ENCODE data around the gene SMAD3.
A peak's percentile ranks its signal among the peaks of the same experiment; 100 is the strongest.

Gene SMAD3

GRCh38 chr15:67033012-67033411 lies 32.4 kb upstream of the SMAD3 start:
- Histone ChIP-seq H3K9me3 (ENCODE audit: control insufficient read depth, insufficient read depth, low read depth, low read length) (no peaks in the 10 kb centered on the region), H3K27ac (ENCODE audit: extremely low read depth, low read depth, low read length) (no peak overlapping the region), H3K4me1 (ENCODE audit: control insufficient read depth, insufficient read depth, low read length) (peaks cover 9% of the 10 kb centered on the region), H3K4me3 (ENCODE audit: low read depth, low read length) (no peak overlapping the region), H3K36me3 (ENCODE audit: control insufficient read depth in 2 of 2, insufficient read depth in 1 of 2, low read length in 2 of 2) (no peaks in the 10 kb centered on the region)
- ChIA-PET POLR2A (no interaction called here), CTCF (no interaction called here)
- TF ChIP-seq ZNF169 (tag by site-specific recombination; IDR thresholded peaks at IDR 0.05) (no peak), ZBTB21 (tag by site-specific recombination; IDR thresholded peaks at IDR 0.05) (no peak), ZNF449 (tag by site-specific recombination; IDR thresholded peaks at IDR 0.05) (peak; percentile 92)

- Histone ChIP-seq H3K36me3 (ENCODE audit: control insufficient read depth in 2 of 2, insufficient read depth in 1 of 2, low read length in 2 of 2) (no peaks in the 10 kb centered on the region), H3K4me3 (ENCODE audit: low read depth, low read length) (no peak overlapping the region), H3K9me3 (ENCODE audit: control insufficient read depth, insufficient read depth, low read depth, low read length) (no peaks in the 10 kb centered on the region), H3K27ac (ENCODE audit: extremely low read depth, low read depth, low read length) (no peak overlapping the region), H3K4me1 (ENCODE audit: control insufficient read depth, insufficient read depth, low read length) (peaks cover 9% of the 10 kb centered on the region)
- POLR2A ChIA-PET: no interaction called here
- CTCF ChIA-PET: no interaction called here
- no peak for TF ChIP-seq ZBTB44 (tag by site-specific recombination; IDR thresholded peaks at IDR 0.05)
- TF ChIP-seq PRDM4 (tag by site-specific recombination; IDR thresholded peaks at IDR 0.05): no peak
- no peak for TF ChIP-seq ZNF513 (tag by site-specific recombination; IDR thresholded peaks at IDR 0.05)
- TF ChIP-seq ZNF202 (tag by site-specific recombination; IDR thresholded peaks at IDR 0.05; ENCODE audit: borderline replicate concordance): no peak
- no peak for TF ChIP-seq KLF10 (tag by site-specific recombination; IDR thresholded peaks at IDR 0.05)
- TF ChIP-seq ZBTB7A (tag by site-specific recombination; IDR thresholded peaks at IDR 0.05; ENCODE audit: low read depth): no peak
- TF ChIP-seq ZNF664 (tag by site-specific recombination; IDR thresholded peaks at IDR 0.05): no peak
- TF ChIP-seq FEZF1 (tag by site-specific recombination; IDR thresholded peaks at IDR 0.05): no peak
- TF ChIP-seq SP2 (tag by site-specific recombination; IDR thresholded peaks at IDR 0.05): no peak
- no peak for TF ChIP-seq ZBTB1 (tag by site-specific recombination; IDR thresholded peaks at IDR 0.05)
Measured at GRCh38 chr15:67033571-67034044, 31.8 kb upstream of the SMAD3 start.

- Histone ChIP-seq H3K4me1 (ENCODE audit: control insufficient read depth, insufficient read depth, low read length) (peaks cover 5% of the 10 kb centered on the region), H3K4me3 (ENCODE audit: low read depth, low read length) (no peak overlapping the region), H3K27ac (ENCODE audit: extremely low read depth, low read depth, low read length) (no peak overlapping the region), H3K36me3 (ENCODE audit: control insufficient read depth in 2 of 2, insufficient read depth in 1 of 2, low read length in 2 of 2) (no peaks in the 10 kb centered on the region), H3K9me3 (ENCODE audit: control insufficient read depth, insufficient read depth, low read depth, low read length) (no peaks in the 10 kb centered on the region)
- ChIA-PET CTCF (no interaction called here), POLR2A (no interaction called here)
- TF ChIP-seq ZNF426 (tag by site-specific recombination; IDR thresholded peaks at IDR 0.05) (no peak), ZNF324 (tag by site-specific recombination; IDR thresholded peaks at IDR 0.05) (no peak), TCF7L2 (IDR thresholded peaks at IDR 0.05; ENCODE audit: borderline replicate concordance, low read depth, low read length) (no peak), ZNF654 (tag by site-specific recombination; IDR thresholded peaks at IDR 0.05; ENCODE audit: low read depth) (no peak), ZNF2 (tag by site-specific recombination; IDR thresholded peaks at IDR 0.05) (no peak), ZNF37A (tag by site-specific recombination; IDR thresholded peaks at IDR 0.05) (no peak), ZNF658 (tag by site-specific recombination; IDR thresholded peaks at IDR 0.05) (no peak), ZNF704 (tag by site-specific recombination; IDR thresholded peaks at IDR 0.05) (no peak), HOXA7 (CRISPR knock-in tag; IDR thresholded peaks at IDR 0.05; ENCODE audit: borderline replicate concordance) (no peak), ZNF449 (tag by site-specific recombination; IDR thresholded peaks at IDR 0.05) (no peak), ZNF548 (tag by site-specific recombination; IDR thresholded peaks at IDR 0.05) (no peak)
Measured at GRCh38 chr15:67035886-67036285, 29.5 kb upstream of the SMAD3 start.
